HepG2 (cell line): ENCODE measurements around the gene CLDND2. TPM values are rescaled to one million over a fixed set of nuclear protein-coding genes. Genes with fewer than 3 reads are reported as not detected.

ENCODE experiments used
- LBX2 ChIP-seq: sonication (generic); formaldehyde crosslinking; IDR thresholded peaks from 2 replicates; pipeline ENCODE4 v1.5.0; 2020; ENCODE audit warnings: missing genetic modification reagents, mild to moderate bottlenecking, borderline replicate concordance
- RBM22 ChIP-seq: fragments of 200-400 bp; formaldehyde crosslinking; optimal IDR thresholded peaks from 2 replicates; pipeline ENCODE3; 2017; ENCODE audit warnings: mild to moderate bottlenecking, low read length, moderate library complexity
- RCOR2 ChIP-seq: IDR thresholded peaks from 2 replicates; pipeline ENCODE4 v1.6.1; 2016; ENCODE audit warnings: missing biosample characterization, missing genetic modification reagents
- RXRA ChIP-seq: sonication (generic); formaldehyde crosslinking; IDR thresholded peaks from 2 replicates; pipeline ENCODE4 v1.5.1; 2020; ENCODE audit warnings: missing genetic modification reagents
- STAG1 ChIP-seq: sonication (generic); formaldehyde crosslinking; IDR thresholded peaks from 2 replicates; pipeline ENCODE4 v1.4.0; 2020; ENCODE audit warnings: missing genetic modification reagents
- STAT5B ChIP-seq: sonication (generic); formaldehyde crosslinking; IDR thresholded peaks from 2 replicates; pipeline ENCODE4 v1.4.0; 2020; ENCODE audit warnings: missing genetic modification reagents
- ZBTB46 ChIP-seq: sonication (generic); formaldehyde crosslinking; IDR thresholded peaks from 2 replicates; pipeline ENCODE4 v1.4.0; 2020; ENCODE audit warnings: mild to moderate bottlenecking, missing genetic modification reagents, borderline replicate concordance
- ZFP62 ChIP-seq: sonication (generic); formaldehyde crosslinking; IDR thresholded peaks from 2 replicates; pipeline ENCODE4 v1.4.0; 2020; ENCODE audit warnings: missing genetic modification reagents
- ZNF484 ChIP-seq: sonication (generic); formaldehyde crosslinking; IDR thresholded peaks from 2 replicates; pipeline ENCODE4 v1.5.1; 2020; ENCODE audit warnings: mild to moderate bottlenecking, low read depth, missing genetic modification reagents, borderline replicate concordance
- ZNF510 ChIP-seq: sonication (generic); formaldehyde crosslinking; IDR thresholded peaks from 2 replicates; pipeline ENCODE4 v1.4.0; 2020; ENCODE audit warnings: low read depth, mild to moderate bottlenecking, missing genetic modification reagents
- ZNF747 ChIP-seq: sonication (generic); formaldehyde crosslinking; IDR thresholded peaks from 2 replicates; pipeline ENCODE4 v1.8.1; 2023; ENCODE audit warnings: missing genetic modification reagents, mild to moderate bottlenecking, borderline replicate concordance
- polyA plus RNA-seq, 8 experiments: library from polyadenylated mRNA; depleted of rRNA in 3 of 8; stranded (reverse) in 7 of 8; unstranded in 1 of 8; fragments of >200 nt; fragmentation: Illumina TruSeq in 4 of 8; extraction: Trizol in 4 of 8; gene quantifications; 2 replicates each; pipeline versions ENCODE4 v1.2.1 to v1.2.3, GENCODE V29; 2011 to 2016; ENCODE audit warnings: low read depth in 4 of 8, missing spikeins in 1 of 8, mixed read lengths in 1 of 8; ENCODE audit not compliant: insufficient read depth in 1 of 8
- total RNA-seq, 5 experiments: library from RNA; depleted of rRNA; stranded (reverse); fragments of >200 nt; fragmentation: Illumina TruSeq; extraction: Trizol; gene quantifications; 2 replicates each; pipeline ENCODE4 v1.2.3, GENCODE V29; 2016; ENCODE audit warnings: low read depth in 1 of 5
- TF ChIP-seq, protein P1 (sequence below): sonication (generic); formaldehyde crosslinking; IDR thresholded peaks from 2 replicates; pipeline ENCODE4 v1.8.0; 2022; ENCODE audit warnings: missing genetic modification reagents, mild to moderate bottlenecking, inconsistent platforms, borderline replicate concordance
- TF ChIP-seq, protein P2 (sequence below): IDR thresholded peaks from 2 replicates; pipeline ENCODE4 v1.6.1; 2016; ENCODE audit warnings: low read depth, control low read depth
- TF ChIP-seq, protein P3 (sequence below): sonication (generic); formaldehyde crosslinking; IDR thresholded peaks from 2 replicates; pipeline ENCODE4 v1.4.0; 2020; ENCODE audit warnings: missing genetic modification reagents
- TF ChIP-seq, protein P4 (sequence below): sonication (generic); formaldehyde crosslinking; IDR thresholded peaks from 2 replicates; pipeline ENCODE4 v1.4.0; 2020; ENCODE audit warnings: missing genetic modification reagents, mild to moderate bottlenecking, borderline replicate concordance
- TF ChIP-seq, protein P5 (sequence below): IDR thresholded peaks from 2 replicates; pipeline ENCODE4 v1.6.1; 2016; ENCODE audit warnings: low read depth, borderline replicate concordance

Gene CLDND2
- total and polyA plus RNA-seq, 2 of the 13 experiments (the other 11 are each of a cell fraction or from before 2014, with no cell fraction given): 0.84 to 1.8 TPM

DNA sequence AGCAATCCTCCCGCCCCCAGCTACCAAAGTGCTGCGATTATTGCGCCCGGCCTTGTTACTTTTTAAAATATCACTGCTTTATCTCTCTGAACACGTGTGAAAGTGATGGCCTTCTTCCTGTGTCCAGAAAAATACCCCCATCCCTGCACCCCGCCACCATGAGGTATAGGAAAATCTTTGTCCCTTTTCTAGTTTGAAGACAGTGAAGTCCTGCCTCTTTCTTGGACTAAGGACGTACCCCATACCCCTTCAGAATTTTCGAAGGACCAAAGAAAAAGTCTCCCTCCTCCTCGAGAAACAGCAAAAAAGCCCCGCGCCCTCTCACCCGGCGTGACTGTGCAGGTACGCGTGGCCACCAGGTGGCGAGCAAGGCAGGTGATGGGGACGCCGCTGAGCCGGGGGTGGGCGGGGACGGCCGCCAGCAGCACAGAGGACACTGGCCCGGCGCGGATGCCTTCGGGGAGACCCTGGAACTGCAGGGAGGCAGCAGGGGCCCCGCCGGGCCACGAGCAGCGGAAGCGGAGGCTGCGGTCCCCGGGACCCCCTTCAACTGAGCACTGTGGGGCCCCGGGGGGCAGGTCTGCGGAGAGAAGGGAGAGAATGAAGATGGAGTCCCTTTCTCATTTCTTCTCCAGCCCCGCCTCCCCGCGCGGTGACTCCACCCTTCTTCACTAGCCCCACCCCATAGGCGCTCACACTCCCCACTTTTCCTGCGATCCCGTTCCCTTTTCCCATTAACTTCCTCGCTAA lies 30.1 kb downstream of the CLDND2 start (continued):
- TF ChIP-seq, protein P1, sequence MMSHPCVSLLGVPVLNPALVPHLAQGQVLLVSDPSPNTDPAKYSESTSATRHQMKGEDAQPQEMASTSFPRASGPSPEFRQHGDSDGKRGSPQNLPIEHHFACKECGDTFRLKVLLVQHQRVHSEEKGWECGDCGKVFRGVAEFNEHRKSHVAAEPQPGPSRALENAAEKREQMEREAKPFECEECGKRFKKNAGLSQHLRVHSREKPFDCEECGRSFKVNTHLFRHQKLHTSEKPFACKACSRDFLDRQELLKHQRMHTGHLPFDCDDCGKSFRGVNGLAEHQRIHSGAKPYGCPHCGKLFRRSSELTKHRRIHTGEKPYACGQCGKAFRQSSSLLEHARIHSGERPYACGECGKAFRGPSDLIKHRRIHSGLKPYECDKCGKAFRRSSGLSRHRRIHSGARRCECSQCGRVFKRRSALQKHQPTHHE: no peak
- TF ChIP-seq ZNF484 (CRISPR knock-in tag) (no peak), STAG1 (CRISPR knock-in tag) (peak; percentile 93), STAT5B (no peak), ZFP62 (CRISPR knock-in tag) (no peak), RCOR2 (CRISPR knock-in tag) (no peak), LBX2 (no peak), ZBTB46 (CRISPR knock-in tag) (no peak), RBM22 (no peak), ZNF747 (CRISPR knock-in tag) (peak; percentile 43; the same call in 1 of the 2 replicates), RXRA (CRISPR knock-in tag) (no peak), ZNF510 (CRISPR knock-in tag) (no peak)
- TF ChIP-seq, protein P2, sequence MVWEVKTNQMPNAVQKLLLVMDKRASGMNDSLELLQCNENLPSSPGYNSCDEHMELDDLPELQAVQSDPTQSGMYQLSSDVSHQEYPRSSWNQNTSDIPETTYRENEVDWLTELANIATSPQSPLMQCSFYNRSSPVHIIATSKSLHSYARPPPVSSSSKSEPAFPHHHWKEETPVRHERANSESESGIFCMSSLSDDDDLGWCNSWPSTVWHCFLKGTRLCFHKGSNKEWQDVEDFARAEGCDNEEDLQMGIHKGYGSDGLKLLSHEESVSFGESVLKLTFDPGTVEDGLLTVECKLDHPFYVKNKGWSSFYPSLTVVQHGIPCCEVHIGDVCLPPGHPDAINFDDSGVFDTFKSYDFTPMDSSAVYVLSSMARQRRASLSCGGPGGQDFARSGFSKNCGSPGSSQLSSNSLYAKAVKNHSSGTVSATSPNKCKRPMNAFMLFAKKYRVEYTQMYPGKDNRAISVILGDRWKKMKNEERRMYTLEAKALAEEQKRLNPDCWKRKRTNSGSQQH: no peak
- TF ChIP-seq, protein P3, sequence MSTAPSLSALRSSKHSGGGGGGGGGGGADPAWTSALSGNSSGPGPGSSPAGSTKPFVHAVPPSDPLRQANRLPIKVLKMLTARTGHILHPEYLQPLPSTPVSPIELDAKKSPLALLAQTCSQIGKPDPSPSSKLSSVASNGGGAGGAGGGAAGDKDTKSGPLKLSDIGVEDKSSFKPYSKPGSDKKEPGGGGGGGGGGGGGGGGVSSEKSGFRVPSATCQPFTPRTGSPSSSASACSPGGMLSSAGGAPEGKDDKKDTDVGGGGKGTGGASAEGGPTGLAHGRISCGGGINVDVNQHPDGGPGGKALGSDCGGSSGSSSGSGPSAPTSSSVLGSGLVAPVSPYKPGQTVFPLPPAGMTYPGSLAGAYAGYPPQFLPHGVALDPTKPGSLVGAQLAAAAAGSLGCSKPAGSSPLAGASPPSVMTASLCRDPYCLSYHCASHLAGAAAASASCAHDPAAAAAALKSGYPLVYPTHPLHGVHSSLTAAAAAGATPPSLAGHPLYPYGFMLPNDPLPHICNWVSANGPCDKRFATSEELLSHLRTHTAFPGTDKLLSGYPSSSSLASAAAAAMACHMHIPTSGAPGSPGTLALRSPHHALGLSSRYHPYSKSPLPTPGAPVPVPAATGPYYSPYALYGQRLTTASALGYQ (CRISPR knock-in tag): 0 out of 2 replicates have a peak, but pooled peaks have one; percentile 24
- TF ChIP-seq, protein P4, sequence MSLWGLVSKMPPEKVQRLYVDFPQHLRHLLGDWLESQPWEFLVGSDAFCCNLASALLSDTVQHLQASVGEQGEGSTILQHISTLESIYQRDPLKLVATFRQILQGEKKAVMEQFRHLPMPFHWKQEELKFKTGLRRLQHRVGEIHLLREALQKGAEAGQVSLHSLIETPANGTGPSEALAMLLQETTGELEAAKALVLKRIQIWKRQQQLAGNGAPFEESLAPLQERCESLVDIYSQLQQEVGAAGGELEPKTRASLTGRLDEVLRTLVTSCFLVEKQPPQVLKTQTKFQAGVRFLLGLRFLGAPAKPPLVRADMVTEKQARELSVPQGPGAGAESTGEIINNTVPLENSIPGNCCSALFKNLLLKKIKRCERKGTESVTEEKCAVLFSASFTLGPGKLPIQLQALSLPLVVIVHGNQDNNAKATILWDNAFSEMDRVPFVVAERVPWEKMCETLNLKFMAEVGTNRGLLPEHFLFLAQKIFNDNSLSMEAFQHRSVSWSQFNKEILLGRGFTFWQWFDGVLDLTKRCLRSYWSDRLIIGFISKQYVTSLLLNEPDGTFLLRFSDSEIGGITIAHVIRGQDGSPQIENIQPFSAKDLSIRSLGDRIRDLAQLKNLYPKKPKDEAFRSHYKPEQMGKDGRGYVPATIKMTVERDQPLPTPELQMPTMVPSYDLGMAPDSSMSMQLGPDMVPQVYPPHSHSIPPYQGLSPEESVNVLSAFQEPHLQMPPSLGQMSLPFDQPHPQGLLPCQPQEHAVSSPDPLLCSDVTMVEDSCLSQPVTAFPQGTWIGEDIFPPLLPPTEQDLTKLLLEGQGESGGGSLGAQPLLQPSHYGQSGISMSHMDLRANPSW: no peak
- TF ChIP-seq, protein P5, sequence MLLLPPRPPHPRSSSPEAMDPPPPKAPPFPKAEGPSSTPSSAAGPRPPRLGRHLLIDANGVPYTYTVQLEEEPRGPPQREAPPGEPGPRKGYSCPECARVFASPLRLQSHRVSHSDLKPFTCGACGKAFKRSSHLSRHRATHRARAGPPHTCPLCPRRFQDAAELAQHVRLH (CRISPR knock-in tag): peak; percentile 44; the same call in 1 of the 2 replicates
